HG03095 (cell line): Measurements from ENCODE around the gene ZFTA.
A peak's percentile ranks its signal among the peaks of the same experiment; 100 is the strongest.
"Not testable (repeated sequence)": the region's sequence is repeated elsewhere in the genome, so short reads cannot be mapped to it uniquely, and the experiment has no call there.

Source experiments
- ATAC-seq: cut with Tn5 transposase; IDR thresholded peaks from one replicate; pipeline ENCODE4 v1.9.1; 2021; ENCODE audit warnings: moderate library complexity; ENCODE audit not compliant: unreplicated experiment

The ZFTA gene

GRCh38 chr11:63768237-63769041 lies at the start of gene ZFTA:
Gene ZFTA (minus strand): TSS chr11:63768775. CDS start chr11:63768622, 153 bp downstream.
- ATAC-seq: no peak

GRCh38 chr11:63817758-63818498 lies 49.4 kb upstream of the ZFTA start:
- ATAC-seq: no peak

- ATAC-seq: no peak
These were observed 48.2 kb upstream of the ZFTA start for GRCh38 chr11:63816732-63817131.

GRCh38 chr11:63816166-63816565 lies 47.6 kb upstream of the ZFTA start:
- ATAC-seq: no peak

GRCh38 chr11:63814383-63814736 lies 45.8 kb upstream of the ZFTA start:
- ATAC-seq: no peak

- peak; percentile 28 for ATAC-seq
These were observed 45.2 kb upstream of the ZFTA start for GRCh38 chr11:63813563-63814382.

- peak; percentile 74 for ATAC-seq
These were observed 44.5 kb upstream of the ZFTA start, which contains the start of gene SPINDOC for GRCh38 chr11:63813035-63813562. Gene SPINDOC (plus strand): TSS chr11:63813456. CDS start chr11:63813687, 231 bp downstream.

GRCh38 chr11:63811522-63811921 lies 42.9 kb upstream of the ZFTA start:
- no peak for ATAC-seq

GRCh38 chr11:63810383-63810782 lies 41.8 kb upstream of the ZFTA start:
- not testable (repeated sequence) for ATAC-seq

- no peak for ATAC-seq
These were observed 37.4 kb upstream of the ZFTA start for GRCh38 chr11:63805844-63806415.

GRCh38 chr11:63804259-63804658 lies 35.7 kb upstream of the ZFTA start:
- no peak for ATAC-seq

GRCh38 chr11:63802637-63803414 lies 34.3 kb upstream of the ZFTA start:
- no peak for ATAC-seq

GRCh38 chr11:63800921-63801320 lies 32.3 kb upstream of the ZFTA start:
- ATAC-seq: no peak

- ATAC-seq: no peak
These were observed 26.5 kb upstream of the ZFTA start for GRCh38 chr11:63795066-63795465.

- no peak for ATAC-seq
These were observed 24.6 kb upstream of the ZFTA start for GRCh38 chr11:63793161-63793560.

GRCh38 chr11:63791495-63792167 lies 23.1 kb upstream of the ZFTA start:
- ATAC-seq: no peak

GRCh38 chr11:63785823-63786222 lies 17.2 kb upstream of the ZFTA start:
- ATAC-seq: no peak

GRCh38 chr11:63783925-63784592 lies 15.5 kb upstream of the ZFTA start:
- ATAC-seq: no peak

GRCh38 chr11:63782749-63783148 lies 14.2 kb upstream of the ZFTA start:
- ATAC-seq: no peak
